ENCODE measurements around the gene PDLIM4.

- TF ChIP-seq TCF12 (IDR thresholded peaks at IDR 0.05; ENCODE audit: low read depth) (no peak), EP300 (IDR thresholded peaks at IDR 0.05; ENCODE audit: borderline replicate concordance) (no peak), RAD21 (IDR thresholded peaks at IDR 0.05; ENCODE audit: low read depth) (no peak), TAF1 (IDR thresholded peaks at IDR 0.05; ENCODE audit: low read depth) (no peak), TEAD4 (IDR thresholded peaks at IDR 0.05) (no peak)
Measured at GRCh38 chr5:132227235-132227484, 30.3 kb upstream of the PDLIM4 start.
